C1 segment of cervical spinal cord (tissue), 14 donors: ENCODE measurements around the gene ACOT6.
A peak's percentile ranks its signal among the peaks of the same experiment; 100 is the strongest.
"Not testable (repeated sequence)": the region's sequence is repeated elsewhere in the genome, so short reads cannot be mapped to it uniquely, and the experiment has no call there.

Experiments used
- DNase-seq, 14 donors: peaks; one replicate each; lab custom pipeline; 2025; lab: John Stamatoyannopoulos, UW

ACOT6 gene

DNA sequence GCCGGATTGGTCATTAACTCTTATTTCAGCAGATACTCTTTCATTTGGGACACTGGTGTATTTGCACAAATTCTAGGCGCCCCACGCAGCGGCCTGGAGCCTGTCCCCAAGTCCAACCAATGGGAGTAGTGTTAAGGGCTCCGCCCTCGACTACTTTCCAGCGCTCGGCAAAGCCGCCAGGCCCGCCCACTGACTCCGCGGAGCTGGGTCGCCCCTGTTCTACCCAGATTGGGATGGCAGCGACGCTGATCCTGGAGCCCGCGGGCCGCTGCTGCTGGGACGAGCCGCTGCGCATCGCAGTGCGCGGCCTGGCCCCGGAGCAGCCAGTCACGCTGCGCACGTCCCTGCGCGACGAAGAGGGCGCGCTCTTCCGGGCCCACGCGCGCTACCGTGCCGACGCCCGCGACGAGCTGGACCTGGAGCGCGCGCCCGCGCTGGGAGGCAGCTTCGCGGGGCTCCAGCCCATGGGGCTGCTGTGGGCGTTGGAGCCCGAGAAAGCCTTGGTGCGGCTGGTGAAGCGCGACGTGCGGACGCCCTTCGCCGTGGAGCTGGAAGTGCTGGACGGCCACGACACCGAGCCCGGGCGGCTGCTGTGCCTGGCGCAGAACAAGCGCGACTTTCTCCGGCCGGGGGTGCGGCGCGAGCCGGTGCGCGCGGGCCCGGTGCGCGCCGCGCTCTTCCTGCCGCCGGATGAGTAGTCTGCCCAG, at the start of gene ACOT6:
ACOT6 (plus strand) TSS at position 179 of the 707 bp plus-strand sequence; CDS start at position 234, 55 bp downstream.
- peak in 13 of 14 donors; percentile 6 to 84 (median 63) for DNase-seq

DNA sequence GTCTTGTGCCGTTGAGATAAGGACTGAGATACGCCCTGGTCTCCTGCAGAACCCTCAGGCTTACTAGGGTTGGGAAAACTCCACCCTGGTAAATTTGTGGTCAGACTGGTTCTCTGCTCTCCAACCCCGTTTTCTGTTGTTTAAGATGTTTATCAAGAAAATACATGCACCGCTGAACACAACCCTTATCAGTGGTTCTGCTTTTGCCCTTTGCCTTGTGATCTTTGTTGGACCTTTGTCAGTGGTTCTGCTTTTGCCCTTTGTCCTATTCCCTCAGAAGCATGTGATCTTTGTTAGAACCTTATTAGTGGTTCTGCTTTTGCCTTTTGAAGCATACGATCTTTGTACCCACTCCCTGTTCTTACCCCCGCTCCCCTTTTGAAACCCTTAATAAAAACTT, 49.6 kb upstream of the ACOT6 start:
- not testable (repeated sequence) for DNase-seq

DNA sequence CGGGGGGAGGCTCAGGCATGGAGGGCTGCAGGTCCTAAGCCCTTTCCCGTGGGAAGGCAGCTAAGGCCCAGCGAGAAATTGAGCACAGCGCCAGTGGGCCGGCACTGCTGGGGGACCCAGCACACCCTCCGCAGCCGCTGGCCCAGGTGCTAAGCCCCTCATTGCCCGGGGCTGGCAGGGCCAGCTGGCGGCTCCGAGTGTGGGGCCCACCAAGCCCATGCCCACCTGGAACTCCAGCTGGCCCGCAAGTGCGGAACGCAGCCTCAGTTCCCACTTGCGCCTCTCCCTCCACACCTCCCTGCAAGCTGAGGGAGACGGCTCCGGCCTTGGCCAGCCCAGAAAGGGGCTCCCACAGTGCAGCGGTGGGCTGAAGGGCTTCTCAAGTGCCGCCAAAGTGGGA, 45.9 kb upstream of the ACOT6 start:
- not testable (repeated sequence) for DNase-seq

DNA sequence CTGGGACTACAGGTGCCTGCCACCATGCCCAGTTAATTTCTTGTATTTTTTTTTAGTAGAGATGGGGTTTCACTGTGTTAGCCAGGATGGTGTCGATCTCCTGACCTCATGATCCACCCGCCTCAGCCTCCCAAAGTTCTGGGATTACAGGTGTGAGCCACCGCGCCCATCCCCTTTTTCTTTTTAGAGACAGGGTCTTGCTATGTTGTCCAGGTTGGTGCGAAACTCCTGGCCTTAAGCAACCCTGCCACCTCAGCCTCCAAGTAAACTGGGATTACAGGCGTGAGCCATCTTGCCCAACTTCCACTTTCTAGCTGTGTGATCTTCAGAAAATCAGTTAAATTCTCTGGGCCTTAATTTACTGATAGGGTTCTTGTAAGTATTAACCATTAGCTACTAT, 45.4 kb upstream of the ACOT6 start:
- DNase-seq: not testable (repeated sequence)

DNA sequence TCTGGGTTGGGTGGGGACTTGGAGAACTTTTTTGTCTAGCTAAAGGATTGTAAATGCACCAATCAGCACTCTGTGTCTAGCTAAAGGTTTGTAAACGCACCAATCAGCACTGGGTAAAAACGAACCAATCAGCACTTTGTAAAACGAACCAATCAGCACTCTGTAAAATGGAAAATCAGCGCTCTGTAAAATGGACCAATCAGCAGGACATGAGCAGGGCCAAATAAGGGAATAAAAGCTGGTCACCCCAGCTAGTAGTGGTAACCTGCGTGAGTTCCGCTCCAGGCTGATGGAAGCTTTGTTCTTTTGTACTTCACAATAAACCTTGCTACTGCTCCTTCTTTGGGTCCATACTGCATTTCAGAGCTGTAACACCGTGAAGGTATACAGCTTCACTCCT, 45.0 kb upstream of the ACOT6 start:
- no peak for DNase-seq

DNA sequence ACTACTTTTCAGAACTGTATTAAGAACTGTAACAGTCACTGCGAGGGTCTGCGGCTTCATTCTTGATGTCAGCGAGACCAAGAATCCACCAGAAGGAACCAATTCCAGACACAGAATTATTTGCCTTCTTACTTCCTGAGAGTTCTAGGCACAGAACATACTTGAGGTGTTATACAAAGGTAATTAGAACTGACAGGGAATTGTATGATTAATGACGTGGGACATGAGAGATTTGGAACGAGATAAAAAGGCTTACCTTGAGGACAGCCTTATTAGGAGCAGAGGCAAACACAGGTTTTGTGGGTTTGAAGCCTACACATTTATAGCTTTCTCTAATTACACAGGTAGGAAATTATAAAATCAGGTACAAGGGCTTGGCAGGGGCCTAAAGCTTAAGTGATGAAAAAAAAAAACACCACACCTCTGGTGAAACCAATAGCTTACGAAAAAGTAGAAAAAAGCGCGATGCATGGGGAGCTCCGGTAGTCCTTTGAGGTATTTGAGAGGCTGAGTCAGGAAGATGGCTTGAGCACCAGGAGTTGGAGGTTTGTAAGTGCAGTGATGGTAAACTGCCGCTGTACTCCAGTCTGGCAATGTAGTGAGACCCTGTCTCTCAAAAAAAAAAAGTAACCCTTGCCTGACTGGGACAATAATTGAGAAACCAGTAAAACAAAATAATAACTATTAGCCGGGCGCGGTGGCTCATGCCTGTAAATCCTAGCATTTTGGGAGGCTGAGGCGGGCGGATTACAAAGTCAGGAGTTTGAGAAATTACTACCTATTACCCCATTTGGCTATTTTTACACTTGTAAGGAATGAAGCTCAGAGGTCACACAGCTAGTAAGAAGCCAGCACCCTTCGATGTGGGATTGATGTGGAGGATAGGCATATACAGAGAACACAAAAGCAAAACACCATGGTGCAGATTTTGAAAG, 44.1 kb upstream of the ACOT6 start:
- DNase-seq: no peak

DNA sequence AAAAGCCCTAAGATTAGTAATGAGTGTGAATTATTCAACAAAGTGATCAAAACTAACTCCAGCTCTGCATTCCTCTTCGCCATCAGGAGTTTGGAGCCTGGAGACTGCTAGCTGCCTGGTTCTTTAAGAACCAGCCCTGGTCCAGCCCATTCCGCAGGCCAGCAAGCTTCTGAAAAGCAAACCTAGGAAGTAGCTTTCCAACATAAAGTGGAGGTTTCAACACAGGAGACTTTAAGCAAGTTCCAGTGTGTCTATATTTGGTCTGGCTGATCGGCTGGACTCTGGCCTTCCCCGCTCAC, 43.5 kb upstream of the ACOT6 start:
- DNase-seq: not testable (repeated sequence)

- DNase-seq: peak in 13 of 14 donors; percentile 20 to 84 (median 59)
Observed at GRCh38 chr14:73569185-73569958, 42.9 kb upstream of the ACOT6 start, which contains the start of gene ACOT2. Gene ACOT2 (plus strand): TSS chr14:73569213. CDS start chr14:73569241, 28 bp downstream.

DNA sequence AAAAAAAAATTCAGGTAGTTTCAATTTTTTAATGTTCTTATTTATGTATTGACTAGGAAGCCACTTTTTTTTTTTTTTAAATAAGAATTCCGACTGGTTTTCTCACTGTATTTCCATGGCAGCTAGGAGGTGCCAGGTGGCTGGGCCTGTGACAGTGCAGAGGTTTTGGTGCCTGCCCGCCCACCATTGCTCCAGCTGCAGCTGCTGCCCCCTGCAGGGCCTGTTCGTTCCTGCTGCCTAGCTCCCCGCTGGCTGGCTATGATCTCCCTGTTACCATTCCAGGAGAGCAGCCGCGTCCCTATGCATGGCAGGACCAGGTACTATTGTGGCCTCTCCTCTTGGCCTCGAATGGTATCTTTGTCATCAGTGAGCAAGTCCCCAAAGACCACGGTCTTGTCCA, 41.4 kb upstream of the ACOT6 start:
- peak in 7 of 14 donors; percentile 3 to 32 (median 9) for DNase-seq

DNA sequence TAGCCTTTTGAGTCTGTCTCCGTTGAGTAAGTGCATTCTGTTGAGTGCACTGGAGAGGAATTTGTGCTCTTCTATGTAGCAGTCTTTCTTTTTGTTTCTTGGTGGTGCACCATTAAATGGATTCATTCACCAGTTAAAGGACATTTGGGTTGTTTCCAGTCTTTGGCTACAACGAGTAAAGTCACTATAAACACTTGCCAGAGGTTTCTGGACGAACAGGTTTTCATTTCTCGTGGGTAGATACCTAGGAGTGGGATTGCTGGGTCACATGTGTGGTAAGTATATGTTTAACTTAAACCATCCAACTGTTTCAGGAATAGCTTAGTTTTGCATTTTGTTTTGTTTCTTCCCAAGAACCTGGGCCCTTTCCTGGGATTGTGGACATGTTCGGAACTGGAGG, 39.3 kb upstream of the ACOT6 start:
- DNase-seq: not testable (repeated sequence)

DNA sequence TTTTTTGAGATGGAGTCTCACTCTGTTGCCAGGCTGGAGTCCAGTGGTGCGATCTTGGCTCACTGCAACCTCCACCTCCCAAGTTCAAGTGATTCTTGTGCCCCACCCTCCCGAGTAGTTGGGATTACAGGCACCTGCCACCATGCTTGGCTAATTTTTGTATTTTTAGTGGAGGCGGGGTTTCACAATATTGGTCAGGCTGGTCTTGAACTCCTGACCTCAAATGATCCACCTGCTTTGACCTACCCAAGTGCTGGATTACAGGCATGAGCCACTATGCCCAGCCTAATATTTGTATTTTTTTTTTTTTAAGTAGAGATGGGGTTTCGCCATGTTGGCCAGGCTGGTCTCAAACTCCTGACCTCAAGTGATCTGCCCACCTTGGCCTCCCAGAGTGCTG, 38.6 kb upstream of the ACOT6 start:
- not testable (repeated sequence) for DNase-seq

- not testable (repeated sequence) for DNase-seq
Observed at GRCh38 chr14:73574251-73574650, 38.1 kb upstream of the ACOT6 start.

DNA sequence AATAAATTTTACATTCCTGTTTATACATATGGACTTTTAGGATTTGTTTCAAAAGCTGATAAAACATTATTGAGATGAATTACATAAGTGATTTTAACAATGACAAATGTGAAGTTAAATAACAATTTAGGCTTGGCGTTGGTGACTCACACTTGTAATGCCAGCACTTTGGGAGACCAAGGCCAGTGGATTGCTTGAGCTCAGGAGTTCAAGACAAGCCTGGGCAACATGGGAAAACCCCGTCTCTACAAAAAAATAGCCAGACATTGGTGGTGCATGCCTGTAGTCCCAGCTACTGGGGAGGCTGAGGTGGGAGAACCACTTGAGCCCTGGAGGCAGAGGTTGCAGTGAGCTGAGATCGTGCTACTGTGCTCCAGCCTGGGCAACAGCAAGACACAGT, 35.9 kb upstream of the ACOT6 start:
- no peak for DNase-seq

DNA sequence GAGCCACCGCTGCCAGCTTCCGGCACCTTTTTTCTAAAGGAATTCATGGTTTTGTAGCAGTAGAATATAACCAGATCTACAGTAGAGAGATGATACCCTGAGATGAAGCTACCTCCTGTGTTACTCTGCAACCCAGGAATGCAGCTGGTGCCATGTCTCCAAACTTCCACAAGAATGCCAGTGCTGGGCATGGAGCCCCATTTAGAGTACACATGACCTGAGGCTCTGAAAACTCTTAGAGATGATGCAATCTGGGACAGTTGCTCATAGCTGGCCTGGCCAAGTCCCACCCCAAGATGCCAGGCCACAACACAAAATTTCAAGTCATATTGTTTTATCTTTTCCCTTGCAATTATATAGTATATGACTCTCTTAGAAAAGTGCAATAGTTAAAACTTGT, 35.1 kb upstream of the ACOT6 start:
- DNase-seq: not testable (repeated sequence)

DNA sequence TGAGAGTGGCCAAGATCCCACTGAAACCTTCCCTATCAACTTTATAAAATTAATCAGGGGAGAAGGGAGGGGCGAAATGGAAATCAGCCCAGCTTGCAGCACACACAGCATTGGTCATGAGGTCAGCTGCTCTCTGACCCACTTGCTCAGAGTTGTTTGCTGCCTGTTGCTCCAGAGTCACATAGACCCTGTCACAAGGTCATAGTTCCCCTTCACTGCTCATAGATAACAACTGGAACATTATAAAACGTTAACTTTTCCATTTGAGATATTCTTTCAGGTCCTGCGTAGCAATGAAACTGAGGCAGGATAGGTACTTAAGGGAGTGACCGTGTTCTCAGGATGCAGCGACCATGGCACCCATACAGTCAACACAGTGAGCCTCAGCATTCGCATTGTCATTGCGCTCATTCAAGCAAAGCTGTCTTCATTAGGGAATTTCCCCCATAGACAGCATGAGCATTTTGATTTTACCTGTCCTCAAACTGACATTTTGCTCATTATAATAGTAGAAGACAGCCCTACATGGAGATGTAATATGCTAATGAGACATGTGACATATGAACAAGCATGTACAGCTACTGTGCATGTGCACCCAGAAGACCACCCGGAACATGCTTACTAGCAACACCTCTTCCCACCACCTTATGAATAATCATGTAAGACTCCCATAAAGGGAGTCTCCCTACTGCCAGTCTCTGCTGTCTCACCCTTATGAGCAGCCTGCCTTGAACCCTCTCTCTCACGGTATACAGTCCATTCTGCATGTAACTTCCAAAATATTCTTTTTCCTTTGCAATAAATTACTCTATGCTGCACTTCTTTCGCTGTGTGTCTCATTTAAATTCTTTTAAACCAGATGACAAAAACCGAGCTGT, 30.0 kb upstream of the ACOT6 start:
- DNase-seq: not testable (repeated sequence)

DNA sequence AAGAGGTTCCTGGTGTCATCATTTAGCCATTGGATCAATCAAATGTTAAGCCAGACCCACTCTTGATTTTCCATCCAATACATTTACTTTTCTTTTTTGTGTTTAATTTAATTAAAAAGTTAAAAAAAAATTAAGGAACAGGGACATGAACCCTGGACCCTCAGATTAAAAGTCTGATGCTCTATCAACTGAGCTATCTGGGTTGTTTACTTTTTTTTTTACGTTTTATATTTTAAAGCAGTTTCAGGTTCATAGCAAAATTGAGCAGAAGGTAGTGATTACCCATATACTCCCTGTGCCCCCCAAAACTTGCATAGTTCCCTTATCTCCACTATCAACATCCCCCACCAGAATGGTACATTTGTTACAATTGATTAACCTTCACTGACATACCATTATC, 23.6 kb upstream of the ACOT6 start:
- no peak for DNase-seq

GRCh38 chr14:73589116-73589515, 23.2 kb upstream of the ACOT6 start:
- DNase-seq: no peak

- DNase-seq: not testable (repeated sequence)
Observed at GRCh38 chr14:73590673-73591004, 21.7 kb upstream of the ACOT6 start.

DNA sequence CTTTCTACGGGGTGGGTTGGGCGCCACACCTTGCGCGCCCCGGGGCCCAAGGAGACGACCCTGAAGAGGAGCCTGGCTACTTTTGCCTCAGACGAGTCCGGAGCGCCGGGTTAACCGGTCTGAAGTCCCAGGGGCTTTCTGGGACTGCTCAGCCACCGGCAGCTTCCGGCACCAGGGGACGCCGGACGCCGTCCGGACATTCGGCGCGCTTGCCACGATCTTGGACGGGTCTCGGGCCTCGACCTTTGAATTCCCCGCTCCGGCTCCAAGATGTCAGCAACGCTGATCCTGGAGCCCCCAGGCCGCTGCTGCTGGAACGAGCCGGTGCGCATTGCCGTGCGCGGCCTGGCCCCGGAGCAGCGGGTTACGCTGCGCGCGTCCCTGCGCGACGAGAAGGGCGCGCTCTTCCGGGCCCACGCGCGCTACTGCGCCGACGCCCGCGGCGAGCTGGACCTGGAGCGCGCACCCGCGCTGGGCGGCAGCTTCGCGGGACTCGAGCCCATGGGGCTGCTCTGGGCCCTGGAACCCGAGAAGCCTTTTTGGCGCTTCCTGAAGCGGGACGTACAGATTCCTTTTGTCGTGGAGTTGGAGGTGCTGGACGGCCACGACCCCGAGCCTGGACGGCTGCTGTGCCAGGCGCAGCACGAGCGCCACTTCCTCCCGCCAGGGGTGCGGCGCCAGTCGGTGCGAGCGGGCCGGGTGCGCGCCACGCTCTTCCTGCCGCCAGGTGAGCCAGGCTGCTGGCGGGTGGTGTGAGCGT, 20.4 kb upstream of the ACOT6 start, which contains the start of gene ACOT4:
ACOT4 (plus strand) TSS at position 184 of the 760 bp plus-strand sequence; CDS start at position 271, 87 bp downstream.
- peak in 5 of 14 donors; percentile 2 to 41 (median 21) for DNase-seq

DNA sequence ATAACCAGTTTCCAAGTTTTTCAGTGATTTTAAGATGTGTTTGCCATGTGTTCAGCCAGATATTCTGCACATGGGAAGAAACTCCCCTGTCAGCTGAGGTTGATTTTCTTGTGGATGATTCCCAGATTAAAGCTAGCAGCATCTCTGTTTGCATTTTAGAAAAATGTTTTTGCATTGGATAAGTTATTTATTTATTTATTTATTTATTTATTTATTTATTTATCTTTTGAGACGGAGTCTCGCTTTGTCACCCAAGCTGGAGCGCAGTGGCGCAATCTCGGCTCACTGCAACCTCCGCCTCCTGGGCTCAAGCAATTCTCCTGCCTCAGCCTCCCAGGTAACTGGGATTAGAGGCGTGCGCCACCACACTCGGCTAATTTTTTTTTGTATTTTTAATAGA, 17.8 kb upstream of the ACOT6 start:
- DNase-seq: no peak
